ENCODE results near the gene MTURN.

Gene MTURN

DNA sequence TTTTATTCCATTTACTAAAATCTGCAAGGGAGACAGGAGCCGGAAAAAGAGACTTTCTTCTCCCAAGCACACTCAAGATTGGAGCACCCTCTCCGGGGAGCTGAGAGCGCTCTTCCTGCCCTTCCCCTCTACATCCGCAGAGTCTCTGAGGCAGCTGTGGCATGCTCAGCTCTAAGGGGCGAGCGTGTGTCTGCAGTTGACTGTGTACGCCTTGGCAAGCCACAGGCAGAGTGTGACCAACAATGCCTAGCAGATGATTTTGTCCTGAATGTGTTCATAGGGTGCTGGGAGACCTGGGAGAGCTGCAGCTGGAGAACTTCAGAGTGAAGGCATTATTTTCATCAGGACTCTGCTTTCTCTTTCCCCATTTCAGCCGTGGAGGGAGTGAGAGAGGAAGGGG is 20.7 kb downstream of the MTURN start:
- H3K4me3 ChIP-seq: no peak overlapping the region
- H3K9me3 ChIP-seq: no peaks in the 10 kb centered on the region
- TF ChIP-seq, protein P1, sequence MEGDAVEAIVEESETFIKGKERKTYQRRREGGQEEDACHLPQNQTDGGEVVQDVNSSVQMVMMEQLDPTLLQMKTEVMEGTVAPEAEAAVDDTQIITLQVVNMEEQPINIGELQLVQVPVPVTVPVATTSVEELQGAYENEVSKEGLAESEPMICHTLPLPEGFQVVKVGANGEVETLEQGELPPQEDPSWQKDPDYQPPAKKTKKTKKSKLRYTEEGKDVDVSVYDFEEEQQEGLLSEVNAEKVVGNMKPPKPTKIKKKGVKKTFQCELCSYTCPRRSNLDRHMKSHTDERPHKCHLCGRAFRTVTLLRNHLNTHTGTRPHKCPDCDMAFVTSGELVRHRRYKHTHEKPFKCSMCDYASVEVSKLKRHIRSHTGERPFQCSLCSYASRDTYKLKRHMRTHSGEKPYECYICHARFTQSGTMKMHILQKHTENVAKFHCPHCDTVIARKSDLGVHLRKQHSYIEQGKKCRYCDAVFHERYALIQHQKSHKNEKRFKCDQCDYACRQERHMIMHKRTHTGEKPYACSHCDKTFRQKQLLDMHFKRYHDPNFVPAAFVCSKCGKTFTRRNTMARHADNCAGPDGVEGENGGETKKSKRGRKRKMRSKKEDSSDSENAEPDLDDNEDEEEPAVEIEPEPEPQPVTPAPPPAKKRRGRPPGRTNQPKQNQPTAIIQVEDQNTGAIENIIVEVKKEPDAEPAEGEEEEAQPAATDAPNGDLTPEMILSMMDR (IDR thresholded peaks at IDR 0.05): no peak
- no peaks in the 10 kb centered on the region for H3K27me3 ChIP-seq
- no peak for DNase-seq
- peaks cover 24 to 80% (median 66%) of the 10 kb centered on the region in 3 donors for H3K36me3 ChIP-seq
- H3K4me1 ChIP-seq: no peaks in the 10 kb centered on the region
- intact Hi-C loops (cut with DNase I; ENCODE audit: low total_unique reads): no loop called here
- no peak overlapping the region for H3K27ac ChIP-seq

DNA sequence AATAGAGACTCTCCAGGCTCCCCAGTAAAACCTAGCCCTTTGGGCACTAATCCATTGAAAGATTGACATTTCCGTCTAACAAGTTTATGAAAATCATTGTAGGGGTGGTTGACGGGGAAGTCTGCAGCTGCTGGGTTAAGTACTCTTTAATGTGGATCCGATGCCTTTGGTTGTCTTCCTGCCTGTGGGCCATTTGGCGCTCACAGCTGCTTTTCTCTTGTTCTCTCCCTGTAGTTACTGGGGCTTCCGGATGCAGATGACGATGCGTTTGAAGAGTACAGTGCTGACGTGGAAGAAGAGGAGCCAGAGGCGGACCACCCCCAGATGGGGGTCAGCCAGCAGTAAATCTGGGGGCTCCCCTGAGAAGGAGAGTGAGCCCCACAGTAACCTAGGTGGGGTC is 22.4 kb downstream of the MTURN start:
- Histone ChIP-seq H3K4me1 (no peaks in the 10 kb centered on the region), H3K27me3 (no peaks in the 10 kb centered on the region), H3K4me3 (no peak overlapping the region), H3K36me3 (peaks cover 11 to 73% (median 55%) of the 10 kb centered on the region in 3 donors), H3K27ac (no peak overlapping the region), H3K9me3 (no peaks in the 10 kb centered on the region)
- DNase-seq: no peak
- intact Hi-C loops (cut with DNase I; ENCODE audit: low total_unique reads): no loop called here
- TF ChIP-seq, protein P1 (IDR thresholded peaks at IDR 0.05): no peak

DNA sequence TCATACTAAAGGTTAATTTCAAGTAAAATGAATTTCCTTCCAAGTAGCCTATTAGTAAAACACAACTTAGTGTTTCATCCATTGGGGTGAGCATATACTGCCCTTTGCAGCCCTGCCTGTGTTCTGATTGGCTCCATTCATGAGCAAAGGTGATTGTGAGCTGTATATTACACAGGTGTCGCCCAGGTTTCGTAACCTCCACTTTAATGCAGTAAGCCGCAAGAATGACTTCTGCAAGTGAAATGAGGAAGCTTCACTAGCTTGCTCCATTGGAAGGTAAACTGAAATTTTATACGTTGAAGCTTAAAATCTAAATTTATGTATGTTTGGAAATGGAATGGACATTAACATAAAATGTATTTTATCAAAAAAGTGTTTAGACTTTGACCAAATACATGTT is 24.4 kb downstream of the MTURN start:
- TF ChIP-seq, protein P1 (IDR thresholded peaks at IDR 0.05): no peak
- no peak overlapping the region for H3K27ac ChIP-seq
- no peaks in the 10 kb centered on the region for H3K9me3 ChIP-seq
- H3K4me3 ChIP-seq: no peak overlapping the region
- no peaks in the 10 kb centered on the region for H3K27me3 ChIP-seq
- DNase-seq: no peak
- H3K36me3 ChIP-seq: peaks cover 4 to 56% (median 36%) of the 10 kb centered on the region in 3 donors
- intact Hi-C loops (cut with DNase I; ENCODE audit: low total_unique reads): no loop called here
- H3K4me1 ChIP-seq: peaks cover 0 to 17% (median 8%) of the 10 kb centered on the region in 4 donors

DNA sequence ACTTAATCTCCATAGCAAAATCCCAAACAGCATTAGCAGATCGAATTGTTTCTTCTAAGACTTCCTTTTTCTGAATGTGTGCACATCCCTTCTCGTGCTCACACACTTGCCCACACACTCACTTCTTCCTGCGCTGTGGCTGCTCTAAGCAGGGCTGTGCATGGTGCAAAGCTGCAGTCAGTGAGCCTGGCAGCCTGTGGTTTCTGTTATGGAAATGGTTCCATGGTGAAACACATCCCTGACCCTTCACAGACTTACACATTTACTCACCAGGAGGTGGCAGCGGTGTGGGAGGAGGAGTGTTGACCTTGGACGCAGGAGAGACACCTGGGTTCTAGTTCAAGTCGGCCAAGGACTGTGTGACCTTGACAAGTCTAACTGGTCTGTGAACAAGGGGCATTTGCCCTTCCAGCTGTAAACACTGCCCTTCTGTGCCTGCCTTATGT is 24.9 kb downstream of the MTURN start:
- Histone ChIP-seq H3K4me1 (peaks cover 0 to 22% (median 8%) of the 10 kb centered on the region in 4 donors), H3K27me3 (no peaks in the 10 kb centered on the region), H3K9me3 (no peaks in the 10 kb centered on the region), H3K4me3 (no peak overlapping the region), H3K27ac (no peak overlapping the region), H3K36me3 (peaks cover 4 to 51% (median 30%) of the 10 kb centered on the region in 3 donors)
- intact Hi-C loops (cut with DNase I; ENCODE audit: low total_unique reads): loop anchor here (5.0 to 10.0 kb wide), 4 partner anchors 125 to 405 kb away; partner anchors contain the start of genes GGCT and ZNRF2
- TF ChIP-seq, protein P1 (IDR thresholded peaks at IDR 0.05): no peak
- no peak for DNase-seq

DNA sequence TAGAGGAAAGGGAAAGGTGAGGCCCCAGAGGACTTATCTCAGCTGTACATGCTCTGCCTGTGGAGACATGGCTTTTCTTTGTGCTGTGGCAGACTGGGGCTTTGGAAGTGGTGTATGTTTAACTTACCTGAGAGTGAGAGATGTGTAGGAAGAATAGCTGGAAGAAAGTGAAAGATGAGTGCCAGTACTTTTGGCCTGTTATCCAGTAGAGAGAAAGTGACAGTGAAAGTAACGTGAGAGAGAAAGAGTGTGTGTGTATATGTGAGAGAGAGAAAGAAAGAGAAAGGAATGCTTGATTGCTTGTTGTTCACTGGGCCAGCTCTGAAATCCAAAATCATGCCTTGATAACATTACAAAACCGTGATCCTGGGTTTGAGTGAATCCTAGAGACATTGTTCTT is 25.5 kb downstream of the MTURN start:
- Histone ChIP-seq H3K4me3 (no peak overlapping the region), H3K36me3 (peaks cover 4 to 46% (median 26%) of the 10 kb centered on the region in 3 donors), H3K4me1 (peaks cover 0 to 24% (median 8%) of the 10 kb centered on the region in 4 donors), H3K27ac (no peak overlapping the region), H3K27me3 (no peaks in the 10 kb centered on the region), H3K9me3 (no peaks in the 10 kb centered on the region)
- intact Hi-C loops (cut with DNase I; ENCODE audit: low total_unique reads): loop anchor here (5.0 to 10.0 kb wide), 4 partner anchors 124 to 404 kb away; partner anchors contain the start of genes GGCT and ZNRF2
- TF ChIP-seq, protein P1 (IDR thresholded peaks at IDR 0.05): no peak
- DNase-seq: no peak
